Astrocyte (in vitro differentiated cells and primary cell): ENCODE measurements around the gene GAGE12F. TPM values are rescaled to one million over a fixed set of nuclear protein-coding genes. Genes with fewer than 3 reads are reported as not detected.
"Not testable (repeated sequence)": the region's sequence is repeated elsewhere in the genome, so short reads cannot be mapped to it uniquely, and the experiment has no call there.

ENCODE experiments used
- DNase-seq: peaks from one replicate; pipeline ENCODE4 v3.0.0-alpha.2; 2010; ENCODE audit warnings: low read depth
- FAIRE-seq: peaks from 2 replicates; lab custom pipeline; 2011; peaks lifted over from hg19 to GRCh38; lab: Jason Lieb, UNC
- H2AFZ ChIP-seq: 2 replicates; pipeline ENCODE4 v1.6.0; 2012; ENCODE audit warnings: low read depth, low read length, inconsistent platforms
- H3K27ac ChIP-seq: 2 replicates; pipeline ENCODE4 v1.5.1; 2011; ENCODE audit warnings: low read depth, low read length, inconsistent platforms
- H3K27me3 ChIP-seq: 2 replicates; pipeline ENCODE4 v1.6.0; 2011; ENCODE audit warnings: low read length, inconsistent platforms; ENCODE audit not compliant: insufficient read depth
- H3K36me3 ChIP-seq: 2 replicates; pipeline ENCODE4 v1.5.1; 2011; ENCODE audit warnings: low read length, inconsistent platforms; ENCODE audit not compliant: insufficient read depth
- H3K4me1 ChIP-seq: 2 replicates; pipeline ENCODE4 v1.5.1; 2011; ENCODE audit warnings: low read length, inconsistent platforms; ENCODE audit not compliant: insufficient read depth
- H3K4me2 ChIP-seq: 2 replicates; pipeline ENCODE4 v1.6.0; 2012; ENCODE audit warnings: low read length, inconsistent platforms
- H3K4me3 ChIP-seq: 2 replicates; pipeline ENCODE4 v1.5.1; 2011; ENCODE audit warnings: low read depth, mild to moderate bottlenecking, low read length, inconsistent platforms; ENCODE audit not compliant: insufficient read depth
- H3K79me2 ChIP-seq: 2 replicates; pipeline ENCODE4 v1.6.0; 2012; ENCODE audit warnings: mild to moderate bottlenecking, low read length, inconsistent platforms; ENCODE audit not compliant: insufficient read depth
- H3K9ac ChIP-seq: 2 replicates; pipeline ENCODE4 v1.6.0; 2012; ENCODE audit warnings: mild to moderate bottlenecking, low read length, inconsistent platforms
- H3K9me3 ChIP-seq: 2 replicates; pipeline ENCODE4 v1.5.1; 2012; ENCODE audit warnings: low read depth, mild to moderate bottlenecking, low read length, inconsistent platforms; ENCODE audit not compliant: insufficient read depth
- H4K20me1 ChIP-seq: 2 replicates; pipeline ENCODE4 v1.6.0; 2012; ENCODE audit warnings: low read length, inconsistent platforms; ENCODE audit not compliant: insufficient read depth
- H3K27ac Mint-ChIP-seq: one replicate; pipeline ENCODE4 v1.8.0; 2021; ENCODE audit warnings: mild to moderate bottlenecking, mixed read lengths; ENCODE audit not compliant: unreplicated experiment
- H3K27me3 Mint-ChIP-seq: one replicate; pipeline ENCODE4 v1.8.0; 2021; ENCODE audit warnings: low read depth, mixed read lengths; ENCODE audit not compliant: unreplicated experiment
- H3K36me3 Mint-ChIP-seq: one replicate; pipeline ENCODE4 v1.8.0; 2021; ENCODE audit warnings: low read depth, mixed read lengths; ENCODE audit not compliant: unreplicated experiment
- H3K4me1 Mint-ChIP-seq: one replicate; pipeline ENCODE4 v1.8.0; 2021; ENCODE audit warnings: low read depth, mixed read lengths; ENCODE audit not compliant: unreplicated experiment
- H3K4me3 Mint-ChIP-seq: one replicate; pipeline ENCODE4 v1.8.0; 2021; ENCODE audit warnings: mild to moderate bottlenecking, moderate library complexity, mixed read lengths; ENCODE audit not compliant: unreplicated experiment
- H3K9me3 Mint-ChIP-seq: one replicate; pipeline ENCODE4 v1.8.0; 2021; ENCODE audit warnings: mild to moderate bottlenecking, mixed read lengths; ENCODE audit not compliant: unreplicated experiment
- total RNA-seq: library from RNA; stranded (reverse); gene quantifications from 2 replicates; pipeline ENCODE4 v1.2.1, GENCODE V29; 2021

GAGE12F gene
- total RNA-seq, 1 donor from 2014 or later = not detected

- H3K4me1 ChIP-seq, H3K9me3 Mint-ChIP-seq, H3K4me3 Mint-ChIP-seq, DNase-seq, H3K36me3 Mint-ChIP-seq, H3K79me2 ChIP-seq, H2AFZ ChIP-seq, H3K27me3 ChIP-seq, H3K4me2 ChIP-seq, H3K4me1 Mint-ChIP-seq, H4K20me1 ChIP-seq, H3K9me3 ChIP-seq, H3K36me3 ChIP-seq, H3K27me3 Mint-ChIP-seq, H3K27ac Mint-ChIP-seq, H3K4me3 ChIP-seq, H3K27ac ChIP-seq, FAIRE-seq, H3K9ac ChIP-seq: not testable (repeated sequence)
These were observed 9.5 kb downstream of the GAGE12F start, which contains the start of gene GAGE12G for GRCh38 chrX:49570100-49570499. Gene GAGE12G, plus strand, starts transcription at chrX:49570400. Its CDS starts 1,155 bp downstream, at chrX:49571555.

- H2AFZ ChIP-seq, H3K79me2 ChIP-seq, H3K4me3 Mint-ChIP-seq, H3K4me1 ChIP-seq, H3K36me3 ChIP-seq, H3K27me3 ChIP-seq, H3K9ac ChIP-seq, H3K4me1 Mint-ChIP-seq, H4K20me1 ChIP-seq, H3K27ac ChIP-seq, H3K27ac Mint-ChIP-seq, H3K4me2 ChIP-seq, H3K27me3 Mint-ChIP-seq, H3K9me3 ChIP-seq, H3K36me3 Mint-ChIP-seq, FAIRE-seq, H3K4me3 ChIP-seq, H3K9me3 Mint-ChIP-seq, DNase-seq: not testable (repeated sequence)
These were observed 19.0 kb downstream of the GAGE12F start, which contains the start of gene GAGE12H for GRCh38 chrX:49579649-49580048. Gene GAGE12H, plus strand, starts transcription at chrX:49579949. Its CDS starts 1,155 bp downstream, at chrX:49581104.

- H3K27me3 ChIP-seq, H3K4me3 ChIP-seq, H3K27ac Mint-ChIP-seq, H3K27me3 Mint-ChIP-seq, H3K79me2 ChIP-seq, H3K36me3 Mint-ChIP-seq, H4K20me1 ChIP-seq, DNase-seq, H3K9me3 Mint-ChIP-seq, H3K9ac ChIP-seq, H3K4me2 ChIP-seq, H2AFZ ChIP-seq, H3K27ac ChIP-seq, H3K36me3 ChIP-seq, H3K4me3 Mint-ChIP-seq, H3K9me3 ChIP-seq, H3K4me1 ChIP-seq, H3K4me1 Mint-ChIP-seq, FAIRE-seq: not testable (repeated sequence)
These were observed 28.6 kb downstream of the GAGE12F start, which contains the start of gene GAGE2A for GRCh38 chrX:49589196-49589595. Gene GAGE2A, plus strand, starts transcription at chrX:49589496. Its CDS starts 1,155 bp downstream, at chrX:49590651.

- H3K27ac Mint-ChIP-seq, H3K4me3 ChIP-seq: not testable (repeated sequence)
These were observed 29.3 kb downstream of the GAGE12F start for GRCh38 chrX:49589769-49590478.

GRCh38 chrX:49590488-49590887 is 29.8 kb downstream of the GAGE12F start:
- H3K27ac Mint-ChIP-seq, H3K36me3 ChIP-seq, H3K27me3 ChIP-seq, H3K9ac ChIP-seq, H4K20me1 ChIP-seq, FAIRE-seq, H3K4me1 Mint-ChIP-seq, H3K36me3 Mint-ChIP-seq, H3K4me3 Mint-ChIP-seq, H3K4me1 ChIP-seq, H3K27me3 Mint-ChIP-seq, H3K79me2 ChIP-seq, H3K4me3 ChIP-seq, H3K9me3 ChIP-seq, H3K27ac ChIP-seq, H2AFZ ChIP-seq, H3K4me2 ChIP-seq, H3K9me3 Mint-ChIP-seq, DNase-seq: not testable (repeated sequence)

More at GRCh38 chrX:49589769-49590478, 29.3 kb downstream of the GAGE12F start:
- not testable (repeated sequence) for H3K4me3 Mint-ChIP-seq, H3K36me3 ChIP-seq, H3K4me2 ChIP-seq, DNase-seq, H3K27ac ChIP-seq, H3K79me2 ChIP-seq, H3K4me1 Mint-ChIP-seq, H3K9ac ChIP-seq, H3K27me3 Mint-ChIP-seq, H3K4me1 ChIP-seq, H3K27me3 ChIP-seq, H3K9me3 ChIP-seq, H4K20me1 ChIP-seq, FAIRE-seq, H2AFZ ChIP-seq, H3K36me3 Mint-ChIP-seq, H3K9me3 Mint-ChIP-seq

GRCh38 chrX:49598720-49599119 is 38.1 kb downstream of the GAGE12F start, which contains the start of gene GAGE1:
Gene GAGE1, plus strand, starts transcription at chrX:49599020. Its CDS starts 1,155 bp downstream, at chrX:49600175.
- H3K36me3 ChIP-seq, H4K20me1 ChIP-seq, H3K9me3 Mint-ChIP-seq, FAIRE-seq, H3K9me3 ChIP-seq, H3K4me1 ChIP-seq, H3K4me3 ChIP-seq, H3K27me3 Mint-ChIP-seq, H3K36me3 Mint-ChIP-seq, H3K4me3 Mint-ChIP-seq, DNase-seq, H3K9ac ChIP-seq, H3K27ac ChIP-seq, H2AFZ ChIP-seq, H3K27ac Mint-ChIP-seq, H3K4me1 Mint-ChIP-seq, H3K79me2 ChIP-seq, H3K4me2 ChIP-seq, H3K27me3 ChIP-seq: not testable (repeated sequence)
